ENCODE data around the gene ZMYND8.

DNA sequence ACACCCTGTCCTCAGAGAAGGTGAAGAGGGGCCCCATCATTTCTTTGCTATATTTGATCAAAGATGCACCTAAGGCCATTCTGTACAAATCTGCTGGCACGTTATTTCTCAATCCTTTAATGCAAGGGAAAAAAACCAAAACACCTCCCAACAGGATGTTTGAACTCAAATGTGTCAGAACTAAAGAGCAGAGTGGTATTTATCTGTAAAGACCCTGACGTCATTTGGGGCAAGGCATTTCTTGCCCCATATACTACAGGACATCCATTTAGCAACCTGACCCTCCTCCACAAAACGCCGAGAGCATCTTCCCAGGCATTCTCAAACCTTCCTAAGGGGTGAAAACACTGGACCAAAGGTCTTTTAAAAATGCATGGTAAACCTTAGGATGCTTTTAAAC, 50.8 kb downstream of the ZMYND8 start:
- no peak for TF ChIP-seq YY1 (IDR thresholded peaks at IDR 0.05; ENCODE audit: insufficient read depth, insufficient read length)
- no peak for TF ChIP-seq ZNF274 (IDR thresholded peaks at IDR 0.05; ENCODE audit: low read depth, low read length)
- TF ChIP-seq SUZ12 (IDR thresholded peaks at IDR 0.05; ENCODE audit: extremely low read depth, insufficient read depth, insufficient read length): no peak

Measured in NT2/D1 (cell line).